H1 (cell line): ENCODE data around the gene PCCA. TPM values are rescaled to one million over a fixed set of nuclear protein-coding genes. Genes with fewer than 3 reads are reported as not detected.
A peak's percentile ranks its signal among the peaks of the same experiment; 100 is the strongest.

Experiments
- CTCF ChIA-PET: fragments of 300-600 bp; sonication (Branson Sonifier 250); formaldehyde crosslinking; loops from one replicate; lab custom pipeline; 2021; ENCODE audit not compliant: partially characterized antibody; lab: Charles Lee
- POLR2A ChIA-PET: fragments of 300-600 bp; sonication (Branson Sonifier 250); formaldehyde crosslinking; loops from one replicate; lab custom pipeline; 2021; ENCODE audit warnings: inconsistent platforms; ENCODE audit not compliant: partially characterized antibody; lab: Charles Lee
- DNase-seq, 2 experiments: peaks; one replicate each; pipeline versions ENCODE4 v3.0.0 to v3.0.0-alpha.2; 2010 to 2022; ENCODE audit warnings: low spot score in 2 of 2, low read depth in 1 of 2, mixed read lengths in 1 of 2
- FAIRE-seq: peaks from 2 replicates; lab custom pipeline; 2011; peaks lifted over from hg19 to GRCh38; lab: Jason Lieb, UNC
- H2AFZ ChIP-seq: 2 replicates; pipeline ENCODE4 v1.8.1; 2012; ENCODE audit warnings: low read length, inconsistent platforms
- H2AK5ac ChIP-seq: 2 replicates; pipeline ENCODE4 v1.6.1; 2013; ENCODE audit warnings: low read depth, low read length
- H2BK120ac ChIP-seq: replicated peaks from 2 replicates; pipeline ENCODE3; 2013; ENCODE audit warnings: low read depth, low read length, inconsistent platforms
- H2BK12ac ChIP-seq: 2 replicates; pipeline ENCODE4 v1.6.1; 2013; ENCODE audit warnings: low read depth, low read length
- H2BK15ac ChIP-seq: 2 replicates; pipeline ENCODE4 v1.6.1; 2013; ENCODE audit warnings: low read length
- H2BK20ac ChIP-seq: 2 replicates; pipeline ENCODE4 v1.6.1; 2013; ENCODE audit warnings: low read length
- H2BK5ac ChIP-seq: 2 replicates; pipeline ENCODE4 v1.6.1; 2013; ENCODE audit warnings: low read depth, low read length
- H3K14ac ChIP-seq: 2 replicates; pipeline ENCODE4 v1.6.1; 2013; ENCODE audit warnings: inconsistent platforms; ENCODE audit not compliant: insufficient read length
- H3K18ac ChIP-seq: 2 replicates; pipeline ENCODE4 v1.6.1; 2013; ENCODE audit warnings: low read length; ENCODE audit errors: extremely low read depth
- H3K23ac ChIP-seq: 2 replicates; pipeline ENCODE4 v1.6.1; 2013; ENCODE audit warnings: inconsistent platforms; ENCODE audit not compliant: insufficient read length
- H3K23me2 ChIP-seq: 2 replicates; pipeline ENCODE4 v1.6.1; 2013; ENCODE audit warnings: low read depth, low read length
- H3K27ac ChIP-seq: 2 replicates; pipeline ENCODE4 v1.6.1; 2011; ENCODE audit warnings: low read depth, low read length, inconsistent platforms
- H3K27me3 ChIP-seq, 4 experiments: replicated peaks in 1 of 4; 1 replicate in 1 of 4; 2 replicates in 3 of 4; pipeline versions ENCODE4 v1.6.1 to v1.8.1; 2011 to 2013; ENCODE audit warnings: low read length in 3 of 4, mild to moderate bottlenecking in 3 of 4, inconsistent platforms in 2 of 4, mixed read lengths in 2 of 4, moderate library complexity in 1 of 4; ENCODE audit not compliant: control insufficient read depth in 3 of 4, insufficient read depth in 3 of 4; ENCODE audit errors: extremely low read depth in 1 of 4
- H3K36me3 ChIP-seq, 4 experiments: 2 replicates each; pipeline versions ENCODE4 v1.6.1 to v1.8.1; 2011 to 2013; ENCODE audit warnings: mild to moderate bottlenecking in 4 of 4, low read length in 3 of 4, moderate library complexity in 2 of 4, control low read depth in 1 of 4, inconsistent platforms in 1 of 4; ENCODE audit not compliant: insufficient read depth in 4 of 4, control insufficient read depth in 2 of 4
- H3K4ac ChIP-seq: replicated peaks from 2 replicates; pipeline ENCODE3; 2013; ENCODE audit warnings: low read length, low read depth, mixed read lengths, inconsistent platforms; ENCODE audit not compliant: insufficient read length
- H3K4me1 ChIP-seq, 4 experiments: replicated peaks in 1 of 4; 1 replicate in 1 of 4; 2 replicates in 3 of 4; pipeline versions ENCODE4 v1.6.1 to v1.8.1; 2011 to 2013; ENCODE audit warnings: low read length in 3 of 4, inconsistent platforms in 2 of 4, mixed read lengths in 1 of 4; ENCODE audit not compliant: insufficient read depth in 4 of 4, control insufficient read depth in 3 of 4
- H3K4me2 ChIP-seq, 2 experiments: 2 replicates each; pipeline versions ENCODE4 v1.6.1 to v1.8.1; 2011 to 2013; ENCODE audit warnings: low read depth in 2 of 2, low read length in 2 of 2, control low read depth in 1 of 2, inconsistent platforms in 1 of 2, mild to moderate bottlenecking in 1 of 2; ENCODE audit not compliant: insufficient read depth in 1 of 2
- H3K4me3 ChIP-seq, 4 experiments: fragments of 200-600, 300-600 bp in 1 of 4; sonication (generic), shearing (Covaris generic), sonication (Bioruptor Twin) in 1 of 4; 2 replicates each; pipeline versions ENCODE4 v1.5.1 to v1.8.1; 2011 to 2016; ENCODE audit warnings: low read length in 4 of 4, low read depth in 3 of 4, control low read depth in 2 of 4, inconsistent platforms in 2 of 4, mild to moderate bottlenecking in 2 of 4, mixed read lengths in 1 of 4, moderate library complexity in 1 of 4; ENCODE audit not compliant: insufficient read depth in 2 of 4; ENCODE audit errors: extremely low read depth in 1 of 4
- H3K56ac ChIP-seq: replicated peaks from 2 replicates; pipeline ENCODE3; 2013; ENCODE audit warnings: low read depth, mild to moderate bottlenecking, mixed read lengths, low read length, inconsistent platforms; ENCODE audit not compliant: insufficient read length
- H3K79me1 ChIP-seq: 2 replicates; pipeline ENCODE4 v1.6.1; 2013; ENCODE audit warnings: low read depth, low read length, control low read depth
- H3K79me2 ChIP-seq, 2 experiments: 2 replicates each; pipeline versions ENCODE4 v1.6.1 to v1.8.1; 2012 to 2013; ENCODE audit warnings: low read length in 2 of 2, mild to moderate bottlenecking in 2 of 2, inconsistent platforms in 1 of 2; ENCODE audit not compliant: insufficient read depth in 2 of 2, control insufficient read depth in 1 of 2
- H3K9ac ChIP-seq, 4 experiments: replicated peaks in 1 of 4; 1 replicate in 1 of 4; 2 replicates in 3 of 4; pipeline versions ENCODE4 v1.6.1 to v1.8.1; 2011 to 2013; ENCODE audit warnings: low read depth in 3 of 4, low read length in 3 of 4, control low read depth in 2 of 4, mild to moderate bottlenecking in 2 of 4, moderate library complexity in 2 of 4, inconsistent platforms in 1 of 4; ENCODE audit errors: extremely low read depth in 1 of 4
- H3K9me3 ChIP-seq, 2 experiments: 2 replicates each; pipeline versions ENCODE4 v1.6.1 to v1.8.1; 2012 to 2013; ENCODE audit warnings: mild to moderate bottlenecking in 2 of 2, moderate library complexity in 2 of 2, control low read depth in 1 of 2, inconsistent platforms in 1 of 2, low read depth in 1 of 2, low read length in 1 of 2, mixed read lengths in 1 of 2; ENCODE audit not compliant: insufficient read depth in 2 of 2
- H4K20me1 ChIP-seq, 2 experiments: replicated peaks in 1 of 2; 2 replicates each; pipeline versions ENCODE3 to v1.8.1; 2011 to 2013; ENCODE audit warnings: inconsistent platforms in 2 of 2, low read length in 2 of 2, mild to moderate bottlenecking in 1 of 2; ENCODE audit not compliant: insufficient read depth in 2 of 2, control insufficient read depth in 1 of 2
- H4K5ac ChIP-seq: 2 replicates; pipeline ENCODE4 v1.6.1; 2013; ENCODE audit warnings: low read length, low read depth, mixed read lengths, inconsistent platforms; ENCODE audit not compliant: insufficient read length
- H4K8ac ChIP-seq: 2 replicates; pipeline ENCODE4 v1.8.0; 2013; ENCODE audit warnings: mild to moderate bottlenecking, moderate library complexity, low read length, inconsistent platforms; ENCODE audit not compliant: insufficient read depth; ENCODE audit errors: extremely low read depth
- H4K91ac ChIP-seq: replicated peaks from 2 replicates; pipeline ENCODE3; 2013; ENCODE audit warnings: low read length, mixed read lengths, inconsistent platforms; ENCODE audit not compliant: insufficient read length
- HDAC2 ChIP-seq, 2 experiments: fragments of 300-600 bp in 1 of 2; sonication (generic) in 1 of 2; IDR thresholded peaks; 2 replicates each; pipeline ENCODE4 v1.6.1; 2011 to 2012; ENCODE audit warnings: low read depth in 2 of 2, low read length in 2 of 2, mild to moderate bottlenecking in 2 of 2, moderate library complexity in 2 of 2, borderline replicate concordance in 1 of 2, inconsistent platforms in 1 of 2
- RXRA ChIP-seq: IDR thresholded peaks from 2 replicates; pipeline ENCODE4 v1.6.1; 2011; ENCODE audit warnings: low read depth, mild to moderate bottlenecking, low read length, moderate library complexity; ENCODE audit not compliant: insufficient read depth
- SIX5 ChIP-seq: IDR thresholded peaks from 2 replicates; pipeline ENCODE4 v1.6.1; 2011; ENCODE audit warnings: mild to moderate bottlenecking, low read depth, low read length
- WGBS, 2 experiments: shearing (Covaris generic) in 1 of 2; methylation state at CpG; one replicate each; pipeline versions ENCODE4 v1.1.6 to v1.1.7; 2013 to 2015; ENCODE audit warnings: low lambda C conversion rate in 2 of 2, mixed read lengths in 2 of 2, inconsistent platforms in 1 of 2, low coverage in 1 of 2, missing lambda C conversion rate in 1 of 2; ENCODE audit not compliant: insufficient replicate concordance in 2 of 2, insufficient coverage in 1 of 2, insufficient read length in 1 of 2; ENCODE audit errors: extremely low coverage in 1 of 2, missing lambda C conversion rate in 1 of 2; 5-methylcytosine and 5-hydroxymethylcytosine counted together
- polyA plus RNA-seq, 7 experiments: library from polyadenylated mRNA; depleted of rRNA in 3 of 7; stranded (reverse) in 5 of 7; unstranded in 2 of 7; fragments of >200 nt in 5 of 7; fragments of 200-250 nt in 2 of 7; gene quantifications; 1 replicate in 5 of 7; 2 replicates in 1 of 7; 4 replicates in 1 of 7; pipeline versions ENCODE4 v1.2.1 to v1.2.3, GENCODE V29; 2011 to 2013; ENCODE audit warnings: missing spikeins in 2 of 7, mixed read lengths in 2 of 7
- total RNA-seq: library from RNA; stranded (reverse); fragmentation: NEBNext Ultra II Directional; extraction: Animal tissue kit (Norgen Biotek cat#: 25700); gene quantifications from 2 replicates; pipeline ENCODE4 v1.2.1, GENCODE V29; 2021
- TF ChIP-seq, protein P1 (sequence below): IDR thresholded peaks from 2 replicates; pipeline ENCODE4 v1.6.1; 2011; ENCODE audit warnings: low read depth, mild to moderate bottlenecking, low read length; ENCODE audit not compliant: insufficient read depth

PCCA gene
- total and polyA plus RNA-seq, 2 of the 8 experiments (the other 6 are each of a cell fraction or from before 2014, with no cell fraction given): 18.4 to 49.8 TPM

- POLR2A ChIA-PET: no interaction called here
- Histone ChIP-seq H3K23me2 (no peaks in the 10 kb centered on the region), H3K4me1 (peaks cover 0 to 3% (median 1%) of the 10 kb centered on the region in 4 experiments; a peak in 3 of 7 replicates), H3K4me3 (no peak overlapping the region), H2BK5ac (no peak overlapping the region; the same call in 1 of the 2 replicates), H4K91ac (no peak overlapping the region), H2AFZ (no peak overlapping the region), H3K79me1 (no peaks in the 10 kb centered on the region), H2BK120ac (no peak overlapping the region), H3K27ac (no peak overlapping the region), H3K9ac (no peak overlapping the region), H4K8ac (peak overlapping the region; percentile 82; the same call in 1 of the 2 replicates), H2AK5ac (no peak overlapping the region), H3K14ac (no peak overlapping the region), H3K79me2 (peaks cover 0 to 9% of the 10 kb centered on the region in 2 experiments; a peak in 1 of 4 replicates), H3K27me3 (no peaks in the 10 kb centered on the region), H2BK15ac (no peak overlapping the region), H3K9me3 (no peaks in the 10 kb centered on the region), H3K36me3 (peaks cover 0 to 6% (median 0%) of the 10 kb centered on the region in 4 experiments; a peak in 2 of 8 replicates), H3K4me2 (no peak overlapping the region), H2BK12ac (no peak overlapping the region), H3K4ac (no peak overlapping the region), H4K5ac (no peak overlapping the region), H3K56ac (no peak overlapping the region), H3K18ac (no peak overlapping the region), H4K20me1 (no peaks in the 10 kb centered on the region), H3K23ac (no peak overlapping the region), H2BK20ac (no peak overlapping the region)
- DNase-seq (no peak), FAIRE-seq (no peak)
- CTCF ChIA-PET: no interaction called here
- 90% methylated on average over 11 of the region's 12 CpGs; no CpG with 5 or more reads in 1 of the 2 experiments for WGBS, 2 experiments
- TF ChIP-seq SIX5 (no peak), HDAC2 (IDR thresholded peaks at IDR 0.05; ENCODE audit: borderline replicate concordance in 1 of 2, low read depth in 2 of 2, low read length in 2 of 2) (no peak), RXRA (no peak)
- TF ChIP-seq, protein P1, sequence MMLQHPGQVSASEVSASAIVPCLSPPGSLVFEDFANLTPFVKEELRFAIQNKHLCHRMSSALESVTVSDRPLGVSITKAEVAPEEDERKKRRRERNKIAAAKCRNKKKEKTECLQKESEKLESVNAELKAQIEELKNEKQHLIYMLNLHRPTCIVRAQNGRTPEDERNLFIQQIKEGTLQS: no peak
Observed at GRCh38 chr13:100274942-100275506, 186.1 kb downstream of the PCCA start.
